ENCODE measurements around the gene AKR7A2. TPM values are rescaled to one million over a fixed set of nuclear protein-coding genes. Genes with fewer than 3 reads are reported as not detected.

AKR7A2 gene
- total RNA-seq (57.0 and 63.6 TPM in 2 replicates), polyA plus RNA-seq (31.3 and 38.0 TPM in 2 replicates), polyA minus RNA-seq (ENCODE audit: low replicate concordance) (59.7 and 64.1 TPM in 2 replicates)
- 64.3 and 80.0 TPM in 2 replicates for polyA plus RNA-seq (2012)

- Histone ChIP-seq H3K9me3 (ENCODE audit: control insufficient read depth, insufficient read depth, low read depth, low read length) (no peaks in the 10 kb centered on the region), H3K4me3 (replicated peaks in 1 of 4; ENCODE audit: control extremely low read depth in 1 of 4, insufficient read depth in 1 of 4, low read depth in 3 of 4, low read length in 4 of 4) (peak within 1 kb of the TSS; percentile 68 to 79 (median 76)), H3K79me2 (ENCODE audit: control insufficient read depth, insufficient read depth, low read length) (peaks cover 30% of the 10 kb centered on the region), H3K4me2 (ENCODE audit: extremely low read depth, insufficient read depth, low read length) (peak within 1 kb of the TSS; percentile 98), H2AFZ (ENCODE audit: low read length) (peak within 1 kb of the TSS; percentile 53), H4K20me1 (ENCODE audit: control insufficient read depth, extremely low read depth, insufficient read depth, low read length) (no peaks in the 10 kb centered on the region), H3K9ac (ENCODE audit: insufficient read depth, low read length) (peak within 1 kb of the TSS; percentile 91), H3K27ac (ENCODE audit: insufficient read depth, low read length) (peak within 1 kb of the TSS; percentile 88), H3K27me3 (ENCODE audit: control insufficient read depth, insufficient read depth, low read length) (no peaks in the 10 kb centered on the region), H3K36me3 (ENCODE audit: control insufficient read depth, insufficient read depth, low read length) (peaks cover 3% of the 10 kb centered on the region), H3K4me1 (ENCODE audit: control insufficient read depth, extremely low read depth, insufficient read depth, low read length) (peaks cover 24% of the 10 kb centered on the region)
- TF ChIP-seq CTCF (conservative IDR thresholded peaks at IDR 0.05 in 1 of 2, IDR thresholded peaks at IDR 0.05 in 1 of 2; ENCODE audit: low read depth in 1 of 2, low read length in 2 of 2): no peak
- no peak for TF ChIP-seq EZH2 (IDR thresholded peaks at IDR 0.05; ENCODE audit: low read length, missing control alignments)
- DNase-seq (ENCODE audit: low read depth in 2 of 2): peak; percentile 83 to 91
These were observed at the start of gene AKR7A2, which contains the start of gene SLC66A1 for GRCh38 chr1:19311931-19312781. TSS of gene AKR7A2 (minus strand) at chr1:19312144. CDS start at chr1:19312124, 20 bp downstream. TSS of gene SLC66A1 (plus strand) at chr1:19312326. CDS start at chr1:19317678, 5,352 bp downstream.

DNA sequence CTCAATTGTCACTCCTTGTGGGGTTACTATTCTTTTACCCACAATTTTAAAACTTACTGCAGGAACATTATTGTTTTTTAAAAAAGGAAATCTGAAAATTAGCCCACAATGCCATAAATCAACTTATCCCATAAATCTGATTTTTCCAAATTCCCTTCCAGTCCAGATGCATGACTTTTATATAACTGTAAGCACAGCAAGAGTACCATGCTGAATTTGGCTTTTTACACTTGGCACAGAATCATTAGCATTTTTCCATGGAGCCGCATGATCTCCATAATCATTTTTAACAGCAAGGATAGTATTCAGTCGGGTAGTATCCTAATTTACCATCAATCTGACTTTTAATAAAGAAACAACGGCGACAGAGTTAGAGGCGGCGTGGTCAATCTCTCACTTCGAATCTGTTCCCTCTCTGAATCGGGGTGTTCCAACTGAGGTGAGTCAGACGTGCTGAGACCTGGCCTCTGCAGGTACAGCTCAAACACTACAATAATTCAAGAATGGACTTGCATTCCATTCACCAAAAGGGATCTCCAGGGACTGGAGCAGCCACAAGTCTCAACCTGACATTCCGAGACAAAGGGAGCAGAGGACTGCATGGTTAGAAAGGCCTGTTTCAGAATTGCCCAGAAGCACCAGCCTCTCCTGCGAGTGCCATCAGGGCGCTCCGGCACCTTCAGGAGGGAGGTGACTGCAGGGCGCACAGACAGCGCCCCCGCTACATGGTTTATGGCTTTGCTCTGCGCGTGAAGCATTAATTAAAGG lies 49.1 kb upstream of the AKR7A2 start:
- Histone ChIP-seq H3K79me2 (ENCODE audit: control insufficient read depth, insufficient read depth, low read length) (peaks cover 12% of the 10 kb centered on the region), H3K27me3 (ENCODE audit: control insufficient read depth, insufficient read depth, low read length) (no peaks in the 10 kb centered on the region), H4K20me1 (ENCODE audit: control insufficient read depth, extremely low read depth, insufficient read depth, low read length) (peaks cover 2% of the 10 kb centered on the region), H3K4me3 (replicated peaks in 1 of 4; ENCODE audit: control extremely low read depth in 1 of 4, insufficient read depth in 1 of 4, low read depth in 3 of 4, low read length in 4 of 4) (no peak overlapping the region), H3K36me3 (ENCODE audit: control insufficient read depth, insufficient read depth, low read length) (peaks cover 8% of the 10 kb centered on the region), H3K9me3 (ENCODE audit: control insufficient read depth, insufficient read depth, low read depth, low read length) (no peaks in the 10 kb centered on the region), H3K4me1 (ENCODE audit: control insufficient read depth, extremely low read depth, insufficient read depth, low read length) (no peaks in the 10 kb centered on the region), H3K27ac (ENCODE audit: insufficient read depth, low read length) (no peak overlapping the region), H3K4me2 (ENCODE audit: extremely low read depth, insufficient read depth, low read length) (no peak overlapping the region), H2AFZ (ENCODE audit: low read length) (no peak overlapping the region), H3K9ac (ENCODE audit: insufficient read depth, low read length) (no peak overlapping the region)
- DNase-seq (ENCODE audit: low read depth in 2 of 2): no peak
- TF ChIP-seq EZH2 (IDR thresholded peaks at IDR 0.05; ENCODE audit: low read length, missing control alignments) (no peak), CTCF (conservative IDR thresholded peaks at IDR 0.05 in 1 of 2, IDR thresholded peaks at IDR 0.05 in 1 of 2; ENCODE audit: low read depth in 1 of 2, low read length in 2 of 2) (no peak)

DNA sequence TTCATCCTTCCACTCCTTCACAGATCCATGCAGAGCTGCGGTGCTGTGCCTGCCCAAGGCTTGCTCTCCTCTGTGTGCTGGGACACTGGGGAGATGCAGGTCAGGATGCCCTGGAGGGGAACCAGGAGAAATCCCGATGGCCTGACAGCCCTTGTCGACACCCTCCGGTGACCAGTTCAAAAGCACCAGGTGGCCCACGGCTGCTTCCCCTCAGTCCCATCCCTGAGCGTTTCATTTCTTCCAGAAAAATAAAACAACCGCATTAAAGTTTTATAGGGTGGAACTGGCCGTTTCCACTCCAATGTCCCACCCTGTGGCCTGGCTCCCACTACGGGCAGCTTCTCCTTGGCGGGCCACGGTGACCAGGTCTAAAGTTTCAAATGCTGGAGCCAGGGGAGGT lies 48.5 kb upstream of the AKR7A2 start:
- TF ChIP-seq EZH2 (IDR thresholded peaks at IDR 0.05; ENCODE audit: low read length, missing control alignments) (no peak), CTCF (conservative IDR thresholded peaks at IDR 0.05 in 1 of 2, IDR thresholded peaks at IDR 0.05 in 1 of 2; ENCODE audit: low read depth in 1 of 2, low read length in 2 of 2) (no peak)
- Histone ChIP-seq H2AFZ (ENCODE audit: low read length) (no peak overlapping the region), H3K4me3 (replicated peaks in 1 of 4; ENCODE audit: control extremely low read depth in 1 of 4, insufficient read depth in 1 of 4, low read depth in 3 of 4, low read length in 4 of 4) (no peak overlapping the region), H3K79me2 (ENCODE audit: control insufficient read depth, insufficient read depth, low read length) (peaks cover 12% of the 10 kb centered on the region), H3K4me1 (ENCODE audit: control insufficient read depth, extremely low read depth, insufficient read depth, low read length) (no peaks in the 10 kb centered on the region), H3K27me3 (ENCODE audit: control insufficient read depth, insufficient read depth, low read length) (no peaks in the 10 kb centered on the region), H3K4me2 (ENCODE audit: extremely low read depth, insufficient read depth, low read length) (no peak overlapping the region), H3K9me3 (ENCODE audit: control insufficient read depth, insufficient read depth, low read depth, low read length) (no peaks in the 10 kb centered on the region), H4K20me1 (ENCODE audit: control insufficient read depth, extremely low read depth, insufficient read depth, low read length) (peaks cover 2% of the 10 kb centered on the region), H3K36me3 (ENCODE audit: control insufficient read depth, insufficient read depth, low read length) (peaks cover 10% of the 10 kb centered on the region), H3K27ac (ENCODE audit: insufficient read depth, low read length) (no peak overlapping the region), H3K9ac (ENCODE audit: insufficient read depth, low read length) (no peak overlapping the region)
- no peak for DNase-seq (ENCODE audit: low read depth in 2 of 2)

Measured in fibroblast of lung (primary cell).